ENCODE data around the gene AKT2. TPM values are rescaled to one million over a fixed set of nuclear protein-coding genes. Genes with fewer than 3 reads are reported as not detected.

Gene AKT2
- total RNA-seq, 1 experiment from 2014 or later: 149 TPM

GRCh38 chr19:40208602-40209001, 76.5 kb downstream of the AKT2 start:
- Histone ChIP-seq H3K27ac (no peak overlapping the region), H3F3A (ENCODE audit: insufficient read depth, low read depth) (no peaks in the 10 kb centered on the region), H3K4me1 (replicated peaks; ENCODE audit: insufficient read depth) (no peaks in the 10 kb centered on the region), H3K9me3 (ENCODE audit: insufficient read depth, low read depth) (no peaks in the 10 kb centered on the region), H4K20me1 (ENCODE audit: insufficient read depth) (no peaks in the 10 kb centered on the region; the same call in 1 of the 2 replicates), H3K36me3 (ENCODE audit: low read depth) (no peaks in the 10 kb centered on the region; the same call in 1 of the 2 replicates), H3K79me2 (ENCODE audit: low read depth) (no peaks in the 10 kb centered on the region), H3K27me3 (ENCODE audit: insufficient read depth, low read depth) (no peaks in the 10 kb centered on the region), H3K9me2 (ENCODE audit: insufficient read depth) (no peaks in the 10 kb centered on the region), H3K4me2 (no peak overlapping the region), H2AFZ (no peak overlapping the region), H3K4me3 (no peak overlapping the region)
- BruUV-seq (replicated peaks): no TSS peak
- ChIA-PET CTCF (no interaction called here), POLR2A (ENCODE audit: unreplicated experiment) (no interaction called here)
- no peak for DNase-seq
- intact Hi-C loops (cut with micrococcal nuclease; ENCODE audit: unreplicated experiment): no loop called here
- TF ChIP-seq, protein P1, sequence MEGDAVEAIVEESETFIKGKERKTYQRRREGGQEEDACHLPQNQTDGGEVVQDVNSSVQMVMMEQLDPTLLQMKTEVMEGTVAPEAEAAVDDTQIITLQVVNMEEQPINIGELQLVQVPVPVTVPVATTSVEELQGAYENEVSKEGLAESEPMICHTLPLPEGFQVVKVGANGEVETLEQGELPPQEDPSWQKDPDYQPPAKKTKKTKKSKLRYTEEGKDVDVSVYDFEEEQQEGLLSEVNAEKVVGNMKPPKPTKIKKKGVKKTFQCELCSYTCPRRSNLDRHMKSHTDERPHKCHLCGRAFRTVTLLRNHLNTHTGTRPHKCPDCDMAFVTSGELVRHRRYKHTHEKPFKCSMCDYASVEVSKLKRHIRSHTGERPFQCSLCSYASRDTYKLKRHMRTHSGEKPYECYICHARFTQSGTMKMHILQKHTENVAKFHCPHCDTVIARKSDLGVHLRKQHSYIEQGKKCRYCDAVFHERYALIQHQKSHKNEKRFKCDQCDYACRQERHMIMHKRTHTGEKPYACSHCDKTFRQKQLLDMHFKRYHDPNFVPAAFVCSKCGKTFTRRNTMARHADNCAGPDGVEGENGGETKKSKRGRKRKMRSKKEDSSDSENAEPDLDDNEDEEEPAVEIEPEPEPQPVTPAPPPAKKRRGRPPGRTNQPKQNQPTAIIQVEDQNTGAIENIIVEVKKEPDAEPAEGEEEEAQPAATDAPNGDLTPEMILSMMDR (conservative IDR thresholded peaks at IDR 0.05): no peak
- TF ChIP-seq EZH2 (IDR thresholded peaks at IDR 0.05; ENCODE audit: low read depth): no peak

DNA sequence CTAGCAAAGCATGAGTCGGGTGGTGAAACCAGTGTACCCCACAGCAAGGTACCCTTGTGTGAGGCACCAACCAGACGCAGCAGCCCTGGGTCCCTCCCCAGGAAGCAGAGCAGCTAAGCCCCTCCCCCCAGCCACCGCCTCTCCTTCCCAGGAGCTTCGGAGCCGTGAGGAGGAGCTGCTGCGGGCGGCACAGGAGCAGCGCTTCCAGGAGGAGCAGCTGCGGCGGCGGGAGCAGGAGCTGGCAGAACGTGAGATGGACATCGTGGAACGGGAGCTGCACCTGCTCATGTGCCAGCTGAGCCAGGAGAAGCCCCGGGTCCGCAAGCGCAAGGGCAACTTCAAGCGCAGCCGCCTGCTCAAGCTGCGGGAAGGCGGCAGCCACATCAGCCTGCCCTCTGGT, 79.4 kb downstream of the AKT2 start:
- POLR2A ChIA-PET (ENCODE audit: unreplicated experiment): no interaction called here
- no TSS peak for BruUV-seq (replicated peaks)

DNA sequence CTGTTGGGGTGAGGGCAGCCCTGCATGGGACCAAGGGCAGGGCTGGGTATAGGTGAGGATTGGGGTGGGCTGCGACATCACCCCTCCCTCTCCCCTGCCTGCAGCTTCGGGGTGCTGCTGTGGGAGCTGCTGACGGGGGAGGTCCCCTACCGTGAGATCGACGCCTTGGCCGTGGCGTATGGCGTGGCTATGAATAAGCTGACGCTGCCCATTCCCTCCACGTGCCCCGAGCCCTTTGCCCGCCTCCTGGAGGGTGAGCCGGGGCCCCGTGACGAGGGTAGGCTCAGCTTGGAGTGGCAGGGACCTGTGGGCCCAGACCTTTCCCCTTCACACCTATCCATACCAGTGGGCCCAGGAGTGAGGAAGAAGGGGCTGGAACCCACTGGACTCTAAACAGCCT, 80.8 kb downstream of the AKT2 start:
- ChIA-PET CTCF (no interaction called here), POLR2A (ENCODE audit: unreplicated experiment) (no interaction called here)
- H3K27me3 ChIP-seq (ENCODE audit: insufficient read depth, low read depth): no peaks in the 10 kb centered on the region
- no TSS peak for BruUV-seq (replicated peaks)
- H3F3A ChIP-seq (ENCODE audit: insufficient read depth, low read depth): no peaks in the 10 kb centered on the region; the same call in 1 of the 2 replicates
- no peaks in the 10 kb centered on the region; the same call in 1 of the 2 replicates for H4K20me1 ChIP-seq (ENCODE audit: insufficient read depth)
- H3K4me1 ChIP-seq (replicated peaks; ENCODE audit: insufficient read depth): no peaks in the 10 kb centered on the region
- no peak overlapping the region for H3K4me2 ChIP-seq
- H3K4me3 ChIP-seq: no peak overlapping the region
- no peak overlapping the region for H3K27ac ChIP-seq
- H3K36me3 ChIP-seq (ENCODE audit: low read depth): no peaks in the 10 kb centered on the region; the same call in 1 of the 2 replicates
- H3K79me2 ChIP-seq (ENCODE audit: low read depth): no peaks in the 10 kb centered on the region
- intact Hi-C loops (cut with micrococcal nuclease; ENCODE audit: unreplicated experiment): no loop called here
- no peak for DNase-seq
- no peak overlapping the region for H2AFZ ChIP-seq
- H3K9me2 ChIP-seq (ENCODE audit: insufficient read depth): no peaks in the 10 kb centered on the region
- no peaks in the 10 kb centered on the region for H3K9me3 ChIP-seq (ENCODE audit: insufficient read depth, low read depth)
- TF ChIP-seq, protein P1 (conservative IDR thresholded peaks at IDR 0.05): no peak
- TF ChIP-seq EZH2 (IDR thresholded peaks at IDR 0.05; ENCODE audit: low read depth): no peak

More for the DNA sequence above, 79.4 kb downstream of the AKT2 start:
- H3K27ac ChIP-seq: no peak overlapping the region
- H3K4me2 ChIP-seq: no peak overlapping the region
- no peaks in the 10 kb centered on the region for H3K4me1 ChIP-seq (replicated peaks; ENCODE audit: insufficient read depth)
- no peaks in the 10 kb centered on the region; the same call in 1 of the 2 replicates for H3F3A ChIP-seq (ENCODE audit: insufficient read depth, low read depth)
- no peaks in the 10 kb centered on the region; the same call in 1 of the 2 replicates for H3K36me3 ChIP-seq (ENCODE audit: low read depth)
- no peak for DNase-seq
- intact Hi-C loops (cut with micrococcal nuclease; ENCODE audit: unreplicated experiment): no loop called here
- H3K79me2 ChIP-seq (ENCODE audit: low read depth): no peaks in the 10 kb centered on the region
- CTCF ChIA-PET: no interaction called here
- H3K9me2 ChIP-seq (ENCODE audit: insufficient read depth): no peaks in the 10 kb centered on the region
- no peaks in the 10 kb centered on the region for H3K27me3 ChIP-seq (ENCODE audit: insufficient read depth, low read depth)
- TF ChIP-seq, protein P1 (conservative IDR thresholded peaks at IDR 0.05): no peak
- no peak for TF ChIP-seq EZH2 (IDR thresholded peaks at IDR 0.05; ENCODE audit: low read depth)
- H4K20me1 ChIP-seq (ENCODE audit: insufficient read depth): no peaks in the 10 kb centered on the region; the same call in 1 of the 2 replicates
- no peak overlapping the region for H2AFZ ChIP-seq
- H3K4me3 ChIP-seq: no peak overlapping the region
- no peaks in the 10 kb centered on the region for H3K9me3 ChIP-seq (ENCODE audit: insufficient read depth, low read depth)

Measured in PC-9 (cell line).